Left ventricle myocardium inferior (tissue), 1 donor: ENCODE measurements around the gene CFDP1. TPM values are rescaled to one million over a fixed set of nuclear protein-coding genes. Genes with fewer than 3 reads are reported as not detected.

Experiments
- DNase-seq: peaks from one replicate; pipeline ENCODE4 v3.0.0-alpha.2; 2020
- H3K27ac ChIP-seq: fragments of 200-600 bp; replicated peaks from 2 replicates; pipeline ENCODE4 v1.8.0; 2021
- H3K27me3 ChIP-seq: fragments of 200-600 bp; 2 replicates; pipeline ENCODE4 v1.8.0; 2021; ENCODE audit warnings: low read depth
- H3K36me3 ChIP-seq: fragments of 200-600 bp; 2 replicates; pipeline ENCODE4 v1.8.0; 2021
- H3K4me1 ChIP-seq: fragments of 200-600 bp; 2 replicates; pipeline ENCODE4 v1.8.0; 2021
- H3K4me3 ChIP-seq: fragments of 200-600 bp; 2 replicates; pipeline ENCODE4 v1.8.0; 2021; ENCODE audit warnings: mild to moderate bottlenecking, moderate library complexity
- H3K9me3 ChIP-seq: fragments of 200-600 bp; replicated peaks from 2 replicates; pipeline ENCODE4 v1.8.0; 2021
- CTCF ChIP-seq: fragments of 200-600 bp; IDR thresholded peaks from 2 replicates; pipeline ENCODE4 v1.8.0; 2021; ENCODE audit warnings: antibody characterized with exemption, mild to moderate bottlenecking, borderline replicate concordance
- intact Hi-C: fragments of 100-400 bp; cut with micrococcal nuclease; formaldehyde crosslinking; loops from one replicate; pipeline ENCODE4 v1.11.0; 2022
- total RNA-seq: library from RNA; stranded (reverse); fragmentation: NEBNext Ultra II Directional; extraction: Animal tissue kit (Norgen Biotek cat#: 25700); gene quantifications from one replicate; pipeline ENCODE4 v1.2.1, GENCODE V29; 2021
- donor health status: DM: no; HTN: yes; CAD: no; lungs with severe emphysema.

Gene CFDP1
- total RNA-seq, 1 donor from 2014 or later: 24.9 TPM

- no peaks in the 10 kb centered on the region for H3K9me3 ChIP-seq
- intact Hi-C loops: no loop called here
- peaks cover 42% of the 10 kb centered on the region for H3K4me1 ChIP-seq
- no peak overlapping the region for H3K27ac ChIP-seq
- no peak for TF ChIP-seq CTCF
- DNase-seq: no peak
- no peaks in the 10 kb centered on the region for H3K27me3 ChIP-seq
- no peak overlapping the region for H3K4me3 ChIP-seq
- peaks cover 12% of the 10 kb centered on the region for H3K36me3 ChIP-seq
Measured at GRCh38 chr16:75309156-75309555, 124.1 kb downstream of the CFDP1 start.

- Histone ChIP-seq H3K27me3 (no peaks in the 10 kb centered on the region), H3K9me3 (no peaks in the 10 kb centered on the region), H3K4me3 (no peak overlapping the region), H3K27ac (no peak overlapping the region), H3K4me1 (peaks cover 49% of the 10 kb centered on the region), H3K36me3 (peaks cover 10% of the 10 kb centered on the region)
- no peak for DNase-seq
- intact Hi-C loops: no loop called here
- TF ChIP-seq CTCF: no peak
Measured at GRCh38 chr16:75308011-75308410, 125.3 kb downstream of the CFDP1 start.

GRCh38 chr16:75307506-75307905 lies 125.8 kb downstream of the CFDP1 start:
- H3K9me3 ChIP-seq: no peaks in the 10 kb centered on the region
- no peak for DNase-seq
- H3K4me3 ChIP-seq: no peak overlapping the region
- no peak overlapping the region for H3K27ac ChIP-seq
- H3K4me1 ChIP-seq: peaks cover 49% of the 10 kb centered on the region
- intact Hi-C loops: no loop called here
- peaks cover 10% of the 10 kb centered on the region for H3K36me3 ChIP-seq
- H3K27me3 ChIP-seq: no peaks in the 10 kb centered on the region
- TF ChIP-seq CTCF: no peak

GRCh38 chr16:75306099-75306762 lies 127.1 kb downstream of the CFDP1 start:
- H3K4me3 ChIP-seq: peak overlapping the region; percentile 33
- intact Hi-C loops: no loop called here

GRCh38 chr16:75305364-75306098 lies 127.8 kb downstream of the CFDP1 start:
- H3K4me1 ChIP-seq: peaks cover 39% of the 10 kb centered on the region
- TF ChIP-seq CTCF: no peak
- intact Hi-C loops: no loop called here
- no peaks in the 10 kb centered on the region for H3K27me3 ChIP-seq
- peak overlapping the region; percentile 86 for H3K27ac ChIP-seq
- no peaks in the 10 kb centered on the region for H3K9me3 ChIP-seq
- peak; percentile 40 for DNase-seq
- peaks cover 30% of the 10 kb centered on the region for H3K36me3 ChIP-seq
- H3K4me3 ChIP-seq: peak overlapping the region; percentile 33

More at GRCh38 chr16:75306099-75306762, 127.1 kb downstream of the CFDP1 start:
- peak overlapping the region; percentile 86 for H3K27ac ChIP-seq
- no peaks in the 10 kb centered on the region for H3K9me3 ChIP-seq
- H3K4me1 ChIP-seq: peaks cover 40% of the 10 kb centered on the region
- H3K36me3 ChIP-seq: peaks cover 23% of the 10 kb centered on the region
- no peak for TF ChIP-seq CTCF
- no peaks in the 10 kb centered on the region for H3K27me3 ChIP-seq
- DNase-seq: no peak
